HS-27A (cell line): ENCODE measurements around the gene C15orf61.
A peak's percentile ranks its signal among the peaks of the same experiment; 100 is the strongest.

Experiments used
- DNase-seq: peaks from one replicate; pipeline ENCODE4 v3.0.0-alpha.2; 2012; ENCODE audit warnings: low read depth, missing footprints

Gene C15orf61

GRCh38 chr15:67512933-67513714 is 7.8 kb upstream of the C15orf61 start:
- no peak for DNase-seq

- no peak for DNase-seq
Observed at GRCh38 chr15:67515090-67515489, 5.8 kb upstream of the C15orf61 start.

GRCh38 chr15:67515557-67515956 is 5.4 kb upstream of the C15orf61 start:
- no peak for DNase-seq

GRCh38 chr15:67520321-67521028 is 456 bp upstream of the C15orf61 start:
- no peak for DNase-seq

GRCh38 chr15:67521783-67522568 is 1.0 kb downstream of the C15orf61 start:
- DNase-seq, result no peak

- DNase-seq, result no peak
Observed at GRCh38 chr15:67523330-67523729, 2.4 kb downstream of the C15orf61 start.

- DNase-seq, result no peak
Observed at GRCh38 chr15:67524235-67524634, 3.3 kb downstream of the C15orf61 start.

- no peak for DNase-seq
Observed at GRCh38 chr15:67528513-67528912, 7.6 kb downstream of the C15orf61 start.

- peak; percentile 74 for DNase-seq
Observed at GRCh38 chr15:67531379-67531914, 10.5 kb downstream of the C15orf61 start.

- DNase-seq, result no peak
Observed at GRCh38 chr15:67533873-67534272, 12.9 kb downstream of the C15orf61 start.

GRCh38 chr15:67534360-67534759 is 13.4 kb downstream of the C15orf61 start:
- DNase-seq, result no peak

- DNase-seq, result no peak
Observed at GRCh38 chr15:67537771-67538170, 16.8 kb downstream of the C15orf61 start.

- no peak for DNase-seq
Observed at GRCh38 chr15:67542420-67543347, 21.8 kb downstream of the C15orf61 start, which contains the start of gene MAP2K5. Gene MAP2K5, plus strand, starts transcription at chr15:67542703. Its CDS starts 633 bp downstream, at chr15:67543336.

GRCh38 chr15:67543348-67543718 is 22.4 kb downstream of the C15orf61 start:
- no peak for DNase-seq

- no peak for DNase-seq
Observed at GRCh38 chr15:67544475-67544874, 23.5 kb downstream of the C15orf61 start.

- DNase-seq, result no peak
Observed at GRCh38 chr15:67545864-67546263, 24.9 kb downstream of the C15orf61 start.

- no peak for DNase-seq
Observed at GRCh38 chr15:67547064-67547463, 26.1 kb downstream of the C15orf61 start.

- no peak for DNase-seq
Observed at GRCh38 chr15:67547836-67548235, 26.9 kb downstream of the C15orf61 start.

- DNase-seq, result no peak
Observed at GRCh38 chr15:67548236-67548852, 27.4 kb downstream of the C15orf61 start.

GRCh38 chr15:67548862-67549651 is 28.1 kb downstream of the C15orf61 start:
- no peak for DNase-seq
